GM18526 (cell line): Measurements from ENCODE around the gene INA.

Experiments used
- POLR2A ChIP-seq: IDR thresholded peaks from 3 replicates; pipeline ENCODE4 v1.6.1; 2011; ENCODE audit not compliant: insufficient read length; ENCODE audit errors: extremely low read depth

The INA gene

DNA sequence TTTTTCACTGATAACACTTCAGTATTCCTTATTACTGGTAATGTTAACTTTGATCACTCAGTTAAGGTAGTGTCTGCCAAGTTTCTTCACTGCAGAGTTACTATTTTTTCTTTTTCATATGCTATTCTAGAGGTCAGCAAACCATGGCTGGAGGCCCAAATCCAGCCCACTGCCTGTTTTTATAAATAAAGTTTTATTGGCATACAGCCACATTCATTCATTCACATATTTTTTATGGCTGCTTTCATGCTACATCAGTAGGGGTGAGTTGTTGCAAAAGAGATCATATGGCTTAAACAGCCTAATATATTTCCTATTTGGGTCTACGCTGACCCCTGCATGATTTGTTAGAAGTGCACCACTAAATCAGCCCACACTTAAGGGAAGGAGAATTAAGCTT, 20.3 kb upstream of the INA start:
- no peak for TF ChIP-seq POLR2A

DNA sequence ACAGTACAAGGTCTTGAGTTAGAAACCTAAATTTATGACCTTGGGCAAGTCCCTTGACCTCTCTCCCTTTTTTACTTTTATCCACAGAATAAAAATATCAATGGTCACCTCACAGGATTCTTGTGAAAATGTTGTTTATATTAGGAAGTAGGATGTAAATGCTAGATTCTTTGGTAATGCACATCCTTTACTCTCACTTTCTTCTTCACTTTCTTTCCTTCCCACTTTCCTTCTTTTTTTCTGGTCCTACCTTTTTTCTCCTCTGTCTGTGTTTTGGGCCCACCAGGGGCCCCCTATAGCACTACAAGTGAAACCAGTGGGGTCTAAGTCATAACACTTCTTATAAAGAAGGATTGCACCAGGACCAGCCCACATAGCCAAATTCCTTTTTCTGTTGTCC, 19.1 kb upstream of the INA start:
- no peak for TF ChIP-seq POLR2A

DNA sequence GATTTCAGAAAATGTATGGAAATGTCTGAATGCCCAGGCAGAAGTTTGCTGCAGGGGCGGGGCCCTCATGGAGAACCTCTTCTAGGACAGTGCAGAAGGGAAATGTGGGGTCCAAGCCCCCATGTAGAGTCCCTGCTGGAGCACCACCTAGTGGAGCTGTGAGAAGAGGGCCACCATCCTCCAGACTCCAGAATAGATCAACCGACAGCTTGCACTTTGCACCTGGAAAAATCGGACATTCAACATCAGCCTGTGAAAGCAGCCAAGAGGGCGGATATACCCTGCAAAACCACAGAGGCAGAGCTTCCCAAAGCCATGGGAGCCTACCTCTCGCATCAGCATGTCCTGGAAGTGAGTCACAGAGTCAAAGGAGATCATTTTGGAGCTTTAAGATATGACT, 16.9 kb upstream of the INA start:
- TF ChIP-seq POLR2A = no peak

DNA sequence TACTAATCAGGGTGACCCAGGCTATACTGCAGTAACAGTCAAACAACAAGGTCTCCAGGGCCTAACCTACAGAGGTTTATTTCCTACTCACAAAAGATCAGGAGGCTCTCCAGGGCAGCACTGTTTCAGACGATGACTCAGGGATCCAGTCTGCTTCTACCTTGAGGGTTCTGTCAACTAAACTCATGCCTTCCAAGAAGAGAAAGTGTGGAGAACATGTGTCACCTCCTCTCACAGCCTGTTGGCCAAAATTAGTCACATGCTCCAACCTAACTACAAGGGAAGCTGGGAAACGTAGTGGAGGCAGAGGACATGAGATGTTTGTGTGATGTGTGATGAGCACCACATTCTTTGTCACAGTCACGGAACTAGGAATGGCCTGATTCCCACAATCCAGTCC, 14.7 kb upstream of the INA start:
- no peak for TF ChIP-seq POLR2A

DNA sequence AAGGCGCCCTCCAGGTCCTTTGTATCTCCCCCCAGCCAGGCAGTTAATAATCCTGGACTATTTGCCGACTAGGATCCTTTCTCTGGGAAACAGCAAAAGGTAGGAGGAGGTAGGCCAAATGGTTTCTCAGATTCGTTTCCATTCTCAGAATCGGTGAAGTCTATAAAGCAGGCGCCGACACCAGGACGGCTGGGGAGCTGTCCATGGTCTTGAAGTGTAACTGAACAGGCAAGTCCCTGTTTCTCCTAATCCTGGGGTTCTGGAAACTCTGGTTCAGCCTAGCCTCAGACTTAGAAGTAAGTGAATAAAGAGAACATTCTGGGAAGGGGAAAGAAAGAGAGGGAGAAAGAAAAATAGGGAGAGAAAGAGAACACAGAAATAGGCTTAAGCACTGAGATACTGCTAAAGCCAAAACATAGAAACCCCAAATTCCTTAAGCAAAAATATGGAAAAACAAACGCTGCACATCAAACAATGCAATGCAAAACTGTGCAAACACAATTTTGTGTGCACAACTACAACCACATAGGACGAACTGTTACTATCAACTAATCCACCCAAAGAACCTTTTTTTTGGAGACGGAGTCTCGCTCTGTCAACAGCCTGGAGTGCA, 11.1 kb upstream of the INA start:
- no peak for TF ChIP-seq POLR2A

DNA sequence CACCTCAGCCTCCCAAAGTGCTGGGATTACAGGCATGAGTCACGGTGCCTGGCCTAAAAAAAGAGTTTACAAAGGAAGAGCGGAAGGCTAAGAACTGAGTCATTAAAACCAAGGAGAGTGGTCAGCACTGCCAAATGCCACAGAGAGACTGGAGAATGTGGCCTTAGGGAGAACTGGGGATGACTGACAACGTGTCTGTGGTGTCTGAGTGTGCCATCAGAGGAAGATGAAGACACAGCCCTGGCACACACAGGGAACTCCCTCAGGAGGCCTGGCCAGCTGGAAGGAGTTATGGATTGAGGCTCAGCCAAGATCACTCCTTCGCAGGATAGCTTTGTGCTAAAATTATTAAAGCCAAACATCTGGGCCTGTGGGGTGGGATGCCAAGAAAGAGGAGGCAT, 3.9 kb upstream of the INA start:
- no peak for TF ChIP-seq POLR2A

DNA sequence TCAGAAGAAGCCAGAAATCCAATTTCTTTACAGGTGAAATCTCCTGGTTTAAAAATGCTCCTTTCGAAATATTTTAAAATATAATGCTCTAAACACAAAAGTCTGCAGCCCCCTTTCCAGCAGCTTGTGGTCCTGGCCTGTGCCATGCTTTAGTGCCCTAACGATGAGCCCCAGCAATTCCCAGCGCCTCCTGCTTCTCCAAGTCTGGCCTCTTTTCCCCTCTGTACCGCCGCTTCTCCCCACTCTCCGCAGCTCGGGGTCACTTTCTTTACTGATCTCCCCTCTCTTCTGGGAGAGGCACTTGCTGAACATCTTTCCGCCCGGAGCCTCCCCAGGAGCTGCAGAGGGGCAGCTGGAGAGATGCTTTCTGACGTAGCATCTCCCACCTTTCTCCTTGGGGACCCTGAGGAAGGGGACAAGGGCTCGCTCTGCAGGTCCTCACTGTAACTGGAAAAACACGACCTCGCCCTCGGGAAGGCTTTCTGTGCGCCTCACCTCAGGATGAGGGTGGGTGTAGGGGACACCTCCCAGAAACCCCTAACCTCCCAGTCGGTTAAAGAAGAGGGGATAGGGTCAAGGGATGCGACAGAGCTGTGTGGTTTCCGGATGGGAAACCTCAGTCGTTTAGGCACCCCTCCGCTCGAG, 565 bp upstream of the INA start:
- TF ChIP-seq POLR2A = no peak

DNA sequence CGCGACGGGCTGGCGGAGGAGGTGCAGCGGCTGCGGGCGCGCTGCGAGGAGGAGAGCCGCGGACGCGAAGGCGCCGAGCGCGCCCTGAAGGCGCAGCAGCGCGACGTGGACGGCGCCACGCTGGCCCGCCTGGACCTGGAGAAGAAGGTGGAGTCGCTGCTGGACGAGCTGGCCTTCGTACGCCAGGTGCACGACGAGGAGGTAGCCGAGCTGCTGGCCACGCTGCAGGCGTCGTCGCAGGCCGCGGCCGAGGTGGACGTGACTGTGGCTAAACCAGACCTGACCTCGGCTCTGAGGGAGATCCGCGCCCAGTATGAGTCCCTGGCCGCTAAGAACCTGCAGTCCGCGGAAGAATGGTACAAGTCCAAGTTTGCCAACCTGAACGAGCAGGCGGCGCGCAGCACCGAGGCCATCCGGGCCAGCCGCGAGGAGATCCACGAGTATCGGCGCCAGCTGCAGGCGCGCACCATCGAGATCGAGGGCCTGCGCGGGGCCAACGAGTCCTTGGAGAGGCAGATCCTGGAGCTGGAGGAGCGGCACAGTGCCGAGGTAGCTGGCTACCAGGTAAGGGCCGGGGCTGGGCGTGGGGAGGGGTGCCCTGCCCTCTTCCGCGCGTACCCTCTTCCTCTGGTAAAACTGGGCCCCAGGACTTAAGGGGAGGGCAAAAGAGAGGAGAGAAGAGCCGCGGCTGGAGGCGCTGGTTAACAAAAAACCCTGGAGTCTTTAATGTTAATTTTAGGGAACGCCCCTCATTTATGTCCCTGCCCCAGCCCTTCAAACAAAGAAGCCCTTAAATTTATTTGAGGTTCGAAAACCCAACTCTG, 987 bp downstream of the INA start:
- TF ChIP-seq POLR2A = no peak

DNA sequence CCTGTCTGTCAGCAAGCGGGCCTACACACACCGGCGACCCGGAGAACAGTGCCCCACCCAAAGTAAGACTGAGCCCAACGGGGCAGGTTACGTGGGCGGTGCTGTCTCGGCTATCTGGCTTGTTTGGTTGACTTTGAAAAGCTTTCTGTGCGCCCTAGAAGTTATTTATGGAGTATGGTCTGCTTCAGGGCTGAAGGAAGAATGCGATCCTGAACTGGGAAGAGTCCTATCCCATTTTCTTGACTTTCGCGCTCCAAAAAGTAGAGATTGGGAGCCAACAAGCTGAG, 1.5 kb downstream of the INA start:
- no peak for TF ChIP-seq POLR2A

DNA sequence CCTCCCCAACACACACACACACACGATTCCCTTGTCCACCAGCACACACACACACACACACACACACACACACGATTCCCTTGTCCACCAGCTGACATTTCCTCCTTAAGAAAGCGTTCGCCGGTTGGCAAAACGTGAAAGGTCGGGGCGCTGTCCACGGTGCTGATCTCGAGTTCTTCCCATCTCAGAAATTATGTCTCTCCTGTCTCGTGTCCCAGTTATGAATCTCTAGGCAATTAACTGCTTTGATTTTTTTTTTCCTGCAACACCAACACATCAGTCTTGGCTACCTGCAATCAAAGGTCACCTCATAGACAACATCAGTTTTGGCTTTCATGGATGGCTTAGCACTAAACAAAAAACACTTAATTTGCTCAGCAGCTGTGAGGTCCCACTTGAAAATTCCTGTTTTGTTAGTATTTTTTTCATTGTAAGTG, 1.9 kb downstream of the INA start:
- TF ChIP-seq POLR2A = no peak

DNA sequence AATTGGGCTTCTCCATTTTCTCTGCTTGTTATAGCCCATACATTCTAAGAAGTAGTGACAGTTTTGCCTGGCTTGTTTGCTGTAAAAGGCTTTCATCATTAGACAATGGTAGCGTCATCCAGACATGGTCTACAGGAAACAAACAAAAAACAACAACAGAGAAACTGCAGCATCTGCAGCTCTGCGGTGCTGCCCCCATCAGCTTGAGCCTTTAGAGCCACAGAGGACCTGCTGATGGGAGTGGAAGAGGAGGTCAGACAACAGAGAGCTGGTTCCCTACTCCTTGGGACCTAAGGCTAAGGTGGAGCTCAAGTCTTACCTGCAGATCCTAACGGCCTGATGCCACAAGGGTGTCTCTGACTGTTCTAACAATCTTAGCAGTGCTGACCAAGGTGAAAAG, 3.1 kb downstream of the INA start:
- no peak for TF ChIP-seq POLR2A

DNA sequence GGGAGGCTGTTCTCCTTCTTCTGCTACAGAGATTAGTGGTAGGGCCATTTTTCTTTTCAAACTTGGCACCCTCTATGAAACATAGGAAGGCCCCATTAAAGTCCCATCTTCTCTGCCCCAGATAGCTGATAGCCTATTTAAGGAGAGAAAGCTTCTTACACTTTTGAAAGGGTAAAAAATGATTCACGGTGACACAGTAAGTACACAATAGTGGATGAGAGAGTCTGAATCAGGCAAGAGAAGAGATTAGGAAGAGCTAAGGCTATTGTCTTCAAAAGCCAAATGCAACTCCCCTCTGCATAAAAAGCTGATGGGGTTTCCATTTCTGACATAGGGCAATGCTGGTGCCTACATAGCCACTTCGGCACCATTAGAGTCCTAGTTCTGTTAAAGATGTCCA, 3.6 kb downstream of the INA start:
- TF ChIP-seq POLR2A = no peak

DNA sequence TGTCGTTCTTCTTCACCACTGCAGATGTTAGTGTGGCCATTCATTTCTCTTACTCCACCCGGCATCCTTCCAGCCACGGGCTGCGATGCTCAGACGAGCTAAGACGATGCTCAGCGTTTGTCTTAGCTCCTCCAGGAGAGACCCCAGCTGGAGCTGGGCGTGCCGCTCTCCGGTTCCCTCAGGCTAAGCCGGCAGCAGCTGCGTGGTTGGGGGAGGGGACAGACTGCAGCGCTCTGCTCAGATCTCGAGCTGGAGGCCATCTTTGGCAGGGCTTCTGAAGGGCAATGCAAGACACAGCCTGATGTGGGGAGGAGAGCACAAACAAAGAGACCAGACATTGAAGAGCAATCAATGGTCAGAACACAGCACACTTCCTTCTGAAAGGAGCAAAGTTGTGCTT, 4.8 kb downstream of the INA start:
- TF ChIP-seq POLR2A = no peak

DNA sequence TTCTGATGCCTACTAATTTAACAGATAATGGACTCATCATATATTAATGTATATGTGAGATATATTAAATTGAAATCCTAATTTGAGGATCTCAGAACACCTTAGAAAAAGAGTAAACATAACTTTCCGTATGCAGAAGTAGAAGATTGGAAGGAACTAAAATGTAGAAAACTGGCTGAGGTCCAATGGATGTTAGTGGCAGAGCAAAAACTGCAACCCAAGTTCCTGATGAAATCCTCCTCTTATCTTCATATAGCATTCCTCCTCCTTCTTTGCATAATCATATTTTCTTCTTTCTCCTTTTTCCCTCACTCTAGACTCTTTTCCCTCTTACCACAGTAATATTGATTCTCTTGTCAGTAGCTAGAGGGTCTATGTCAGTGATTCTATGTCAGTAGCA, 6.0 kb downstream of the INA start:
- no peak for TF ChIP-seq POLR2A

DNA sequence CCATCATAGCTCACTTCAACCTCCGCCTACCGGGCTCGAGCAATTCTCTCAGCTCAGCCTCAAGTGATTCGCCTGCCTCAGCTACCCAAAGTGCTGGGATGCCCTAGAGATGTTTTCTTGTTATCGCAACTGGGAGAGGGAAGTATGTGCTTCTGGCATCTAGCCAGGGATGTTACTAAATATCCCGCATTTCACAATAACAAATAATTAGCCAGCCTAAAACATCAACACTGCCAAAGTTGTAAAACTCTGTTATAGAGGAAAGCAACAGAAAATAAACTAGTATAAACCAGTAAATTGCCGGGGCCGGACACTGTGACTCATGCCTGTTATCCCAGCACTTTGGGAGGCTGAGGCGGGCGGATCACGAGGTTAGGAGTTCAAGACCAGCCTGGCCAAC, 7.2 kb downstream of the INA start:
- no peak for TF ChIP-seq POLR2A

DNA sequence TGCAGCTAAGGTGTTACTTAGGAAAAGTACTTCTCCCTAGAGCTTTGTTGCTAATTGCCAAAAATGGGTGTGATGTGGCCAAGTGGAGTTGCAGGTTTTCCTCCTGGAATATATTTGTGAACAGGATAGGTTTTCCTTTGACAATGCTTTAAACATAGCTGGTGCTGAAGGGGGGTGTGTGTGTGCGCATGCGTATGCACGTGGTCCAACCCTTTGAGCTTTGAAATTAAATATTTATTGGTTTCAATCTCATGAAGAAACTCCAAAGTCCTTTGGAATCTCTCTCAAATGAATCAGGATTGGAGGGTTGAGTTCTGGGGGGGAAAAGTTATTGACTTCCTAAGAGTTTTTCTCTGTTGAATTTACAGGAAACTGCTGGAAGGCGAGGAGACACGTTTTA, 11.1 kb downstream of the INA start:
- TF ChIP-seq POLR2A = no peak

DNA sequence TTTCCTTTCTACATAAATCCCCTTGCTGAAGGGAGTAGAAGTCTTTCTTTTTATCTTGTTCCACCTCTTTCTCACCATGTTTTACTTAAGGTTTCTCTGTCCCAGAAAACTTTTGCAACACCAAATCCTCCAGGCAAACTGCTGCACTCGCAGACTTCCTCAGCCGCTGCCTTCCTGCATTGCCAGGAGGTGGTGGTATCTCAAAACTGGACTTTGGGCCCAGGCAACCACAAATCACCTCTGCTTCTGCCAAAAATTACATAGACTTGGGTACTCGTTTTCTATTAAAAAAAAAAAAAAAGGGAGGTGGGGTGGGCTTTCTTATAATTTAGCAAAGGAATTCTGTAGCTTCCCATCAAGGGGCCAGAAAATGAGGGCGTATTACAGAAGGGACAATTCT, 14.7 kb downstream of the INA start:
- no peak for TF ChIP-seq POLR2A
